Stimulated activated naive CD4-positive, alpha-beta T cell (primary cell): ENCODE data around the gene MLLT1.

Experiments used
- DNase-seq, 6 experiments: peaks; one replicate each; lab custom pipeline; 2025; lab: John Stamatoyannopoulos, UW

MLLT1 gene

GRCh38 chr19:6258812-6259311, 20.9 kb downstream of the MLLT1 start:
- no peak for DNase-seq

- DNase-seq: no peak
Observed at GRCh38 chr19:6253954-6254733, 25.6 kb downstream of the MLLT1 start.

- DNase-seq: no peak
Observed at GRCh38 chr19:6252066-6252465, 27.7 kb downstream of the MLLT1 start.

GRCh38 chr19:6250909-6251308, 28.9 kb downstream of the MLLT1 start:
- no peak for DNase-seq

GRCh38 chr19:6250024-6250615, 29.7 kb downstream of the MLLT1 start:
- DNase-seq: no peak

- DNase-seq: no peak
Observed at GRCh38 chr19:6249296-6249695, 30.5 kb downstream of the MLLT1 start.

GRCh38 chr19:6248844-6249243, 30.9 kb downstream of the MLLT1 start:
- DNase-seq: no peak

- DNase-seq: no peak
Observed at GRCh38 chr19:6248341-6248740, 31.4 kb downstream of the MLLT1 start.

- no peak for DNase-seq
Observed at GRCh38 chr19:6247007-6247288, 32.8 kb downstream of the MLLT1 start.

GRCh38 chr19:6246174-6247006, 33.4 kb downstream of the MLLT1 start:
- DNase-seq: no peak

- DNase-seq: no peak
Observed at GRCh38 chr19:6242677-6243076, 37.1 kb downstream of the MLLT1 start.

- no peak for DNase-seq
Observed at GRCh38 chr19:6241680-6242377, 37.9 kb downstream of the MLLT1 start.

- no peak for DNase-seq
Observed at GRCh38 chr19:6241056-6241455, 38.7 kb downstream of the MLLT1 start.

- DNase-seq: no peak
Observed at GRCh38 chr19:6239871-6240676, 39.7 kb downstream of the MLLT1 start.

- DNase-seq: no peak
Observed at GRCh38 chr19:6239401-6239844, 40.4 kb downstream of the MLLT1 start.

- no peak for DNase-seq
Observed at GRCh38 chr19:6238643-6239281, 41.0 kb downstream of the MLLT1 start.

GRCh38 chr19:6238256-6238642, 41.5 kb downstream of the MLLT1 start:
- no peak for DNase-seq

- no peak for DNase-seq
Observed at GRCh38 chr19:6236310-6237291, 43.2 kb downstream of the MLLT1 start.
